ENCODE data around the gene EPHA2. TPM values are rescaled to one million over a fixed set of nuclear protein-coding genes. Genes with fewer than 3 reads are reported as not detected.

The EPHA2 gene
- total RNA-seq, 1 experiment from 2014 or later = 263 TPM

- DNase-seq (ENCODE audit: low read depth, low spot score) = no peak
- H3K27ac ChIP-seq (ENCODE audit: low read length) = peak overlapping the region; percentile 84
- ChIA-PET POLR2A (no interaction called here), CTCF (interaction anchor here (0.7 kb wide), 1 partner anchor 44 kb away, joined by 3 read pairs; no protein-coding TSS in a partner anchor)
- H3K4me3 ChIP-seq (ENCODE audit: low read depth in 2 of 2, low read length in 2 of 2) = no peak overlapping the region
- intact Hi-C loops (cut with micrococcal nuclease; ENCODE audit: unreplicated experiment) (loop anchor here (10.0 kb wide), 1 partner anchor 59 kb away; no protein-coding TSS in a partner anchor), in situ Hi-C loops (cut with HindIII; ENCODE audit: low pct_unique_long_range_greater_than_20kb, low sequenced_read_pairs) (no loop called here)
- TF ChIP-seq SIN3A (IDR thresholded peaks at IDR 0.05; ENCODE audit: borderline replicate concordance, insufficient read depth, low read depth, low read length) (no peak), POLR2AphosphoS5 (IDR thresholded peaks at IDR 0.05; ENCODE audit: low read depth, low read length) (no peak), TCF7L2 (IDR thresholded peaks at IDR 0.05; ENCODE audit: low read depth, low read length) (no peak), REST (IDR thresholded peaks at IDR 0.05; ENCODE audit: insufficient read depth in 1 of 2, low read depth in 2 of 2, low read length in 1 of 2) (no peak), CTCF (IDR thresholded peaks at IDR 0.05) (no peak)
- no peak for ATAC-seq
- no peaks in the 10 kb centered on the region for H3K9me3 ChIP-seq (ENCODE audit: control insufficient read depth, insufficient read depth, low read depth, low read length)
- peaks cover 91% of the 10 kb centered on the region for H3K4me1 ChIP-seq (ENCODE audit: control insufficient read depth, insufficient read depth, low read length)
- BruUV-seq (replicated peaks) = no TSS peak
- H3K27me3 ChIP-seq (ENCODE audit: control insufficient read depth, insufficient read depth, low read length) = no peaks in the 10 kb centered on the region
- peaks cover 23% of the 10 kb centered on the region for H3K36me3 ChIP-seq (ENCODE audit: control insufficient read depth, insufficient read depth, low read length)
These were observed 29.7 kb downstream of the EPHA2 start for GRCh38 chr1:16126160-16126559.

GRCh38 chr1:16125483-16125882 is 30.4 kb downstream of the EPHA2 start:
- peak overlapping the region; percentile 84 for H3K27ac ChIP-seq (ENCODE audit: low read length)
- no peak for DNase-seq (ENCODE audit: low read depth, low spot score)
- H3K4me3 ChIP-seq (ENCODE audit: low read depth in 2 of 2, low read length in 2 of 2) = no peak overlapping the region
- BruUV-seq (replicated peaks) = no TSS peak
- intact Hi-C loops (cut with micrococcal nuclease; ENCODE audit: unreplicated experiment) = loop anchor here (10.0 kb wide), 1 partner anchor 59 kb away; no protein-coding TSS in a partner anchor
- no peaks in the 10 kb centered on the region for H3K27me3 ChIP-seq (ENCODE audit: control insufficient read depth, insufficient read depth, low read length)
- H3K4me1 ChIP-seq (ENCODE audit: control insufficient read depth, insufficient read depth, low read length) = peaks cover 92% of the 10 kb centered on the region
- ChIA-PET CTCF (interaction anchor here (0.7 kb wide), 1 partner anchor 43 kb away, joined by 3 read pairs; no protein-coding TSS in a partner anchor), POLR2A (no interaction called here)
- TF ChIP-seq REST (IDR thresholded peaks at IDR 0.05; ENCODE audit: insufficient read depth in 1 of 2, low read depth in 2 of 2, low read length in 1 of 2) (no peak), SIN3A (IDR thresholded peaks at IDR 0.05; ENCODE audit: borderline replicate concordance, insufficient read depth, low read depth, low read length) (no peak), TCF7L2 (IDR thresholded peaks at IDR 0.05; ENCODE audit: low read depth, low read length) (no peak), CTCF (IDR thresholded peaks at IDR 0.05) (no peak), POLR2AphosphoS5 (IDR thresholded peaks at IDR 0.05; ENCODE audit: low read depth, low read length) (no peak; the same call in 1 of the 2 replicates)
- peaks cover 21% of the 10 kb centered on the region for H3K36me3 ChIP-seq (ENCODE audit: control insufficient read depth, insufficient read depth, low read length)
- in situ Hi-C loops (cut with HindIII; ENCODE audit: low pct_unique_long_range_greater_than_20kb, low sequenced_read_pairs) = no loop called here
- ATAC-seq = no peak
- H3K9me3 ChIP-seq (ENCODE audit: control insufficient read depth, insufficient read depth, low read depth, low read length) = no peaks in the 10 kb centered on the region
